ENCODE measurements around the gene WDR4. TPM values are rescaled to one million over a fixed set of nuclear protein-coding genes. Genes with fewer than 3 reads are reported as not detected.
"Not testable (repeated sequence)": the region's sequence is repeated elsewhere in the genome, so short reads cannot be mapped to it uniquely, and the experiment has no call there.

Gene WDR4
- total RNA-seq, 1 donor from 2014 or later: 19.8 TPM

GRCh38 chr21:42852925-42853570 is 26.3 kb downstream of the WDR4 start:
- ATAC-seq: no peak

GRCh38 chr21:42851812-42852665 is 27.3 kb downstream of the WDR4 start:
- ATAC-seq: no peak

- peak; percentile 58 for ATAC-seq
Measured at GRCh38 chr21:42850866-42851391, 28.4 kb downstream of the WDR4 start.

GRCh38 chr21:42850463-42850862 is 28.9 kb downstream of the WDR4 start:
- ATAC-seq: peak; percentile 3

GRCh38 chr21:42849759-42850412 is 29.5 kb downstream of the WDR4 start:
- ATAC-seq: no peak

- no peak for ATAC-seq
Measured at GRCh38 chr21:42848932-42849758, 30.2 kb downstream of the WDR4 start.

GRCh38 chr21:42848144-42848931 is 31.0 kb downstream of the WDR4 start:
- ATAC-seq: not testable (repeated sequence)

- no peak for ATAC-seq
Measured at GRCh38 chr21:42847726-42848125, 31.6 kb downstream of the WDR4 start.

- no peak for ATAC-seq
Measured at GRCh38 chr21:42847051-42847707, 32.2 kb downstream of the WDR4 start.

- no peak for ATAC-seq
Measured at GRCh38 chr21:42846221-42846620, 33.1 kb downstream of the WDR4 start.

GRCh38 chr21:42845296-42845965 is 33.9 kb downstream of the WDR4 start:
- no peak for ATAC-seq

GRCh38 chr21:42844411-42845113 is 34.8 kb downstream of the WDR4 start:
- peak; percentile 33 for ATAC-seq

- ATAC-seq: no peak
Measured at GRCh38 chr21:42843056-42843455, 36.3 kb downstream of the WDR4 start.

GRCh38 chr21:42841916-42842655 is 37.3 kb downstream of the WDR4 start:
- ATAC-seq: not testable (repeated sequence)

GRCh38 chr21:42841156-42841915 is 38.0 kb downstream of the WDR4 start:
- ATAC-seq: no peak

- ATAC-seq: no peak
Measured at GRCh38 chr21:42840411-42841155, 38.8 kb downstream of the WDR4 start.
